Trophoblast cell (in vitro differentiated cells and primary cell): ENCODE results near the gene AIFM2.

Source experiments
- DNase-seq, 2 donors: peaks; one replicate each; pipeline ENCODE4 v3.0.0-alpha.2; 2016
- H2AFZ ChIP-seq: 2 replicates; pipeline ENCODE4 v1.6.1; 2013; ENCODE audit warnings: low read length, moderate library complexity, mild to moderate bottlenecking; ENCODE audit not compliant: insufficient read depth, poor library complexity
- H2AK5ac ChIP-seq: 2 replicates; pipeline ENCODE4 v1.6.1; 2013; ENCODE audit warnings: mild to moderate bottlenecking, low read length
- H2BK120ac ChIP-seq: 2 replicates; pipeline ENCODE4 v1.6.1; 2013; ENCODE audit warnings: low read length, mild to moderate bottlenecking, moderate library complexity; ENCODE audit not compliant: insufficient read depth, poor library complexity
- H2BK12ac ChIP-seq: 2 replicates; pipeline ENCODE4 v1.6.1; 2013; ENCODE audit warnings: mild to moderate bottlenecking, low read length, moderate library complexity
- H2BK5ac ChIP-seq: 2 replicates; pipeline ENCODE4 v1.6.1; 2013; ENCODE audit warnings: low read length, low read depth, moderate library complexity, mild to moderate bottlenecking; ENCODE audit not compliant: poor library complexity
- H3K14ac ChIP-seq: 2 replicates; pipeline ENCODE4 v1.6.1; 2013; ENCODE audit warnings: mild to moderate bottlenecking, low read length
- H3K18ac ChIP-seq: 2 replicates; pipeline ENCODE4 v1.6.1; 2013; ENCODE audit warnings: mild to moderate bottlenecking, low read length
- H3K23ac ChIP-seq: 2 replicates; pipeline ENCODE4 v1.6.1; 2013; ENCODE audit warnings: low read length
- H3K27ac ChIP-seq: 2 replicates; pipeline ENCODE4 v1.5.1; 2013; ENCODE audit warnings: low read depth, mild to moderate bottlenecking, inconsistent platforms, low read length, moderate library complexity
- H3K27me3 ChIP-seq: 2 replicates; pipeline ENCODE4 v1.6.1; 2013; ENCODE audit warnings: inconsistent platforms, mild to moderate bottlenecking, low read length, moderate library complexity; ENCODE audit not compliant: insufficient read depth
- H3K36me3 ChIP-seq, 2 experiments: 1 replicate in 1 of 2; 2 replicates in 1 of 2; pipeline ENCODE4 v1.6.1; 2013; ENCODE audit warnings: low read length in 2 of 2, mild to moderate bottlenecking in 2 of 2, moderate library complexity in 1 of 2; ENCODE audit not compliant: insufficient read depth in 2 of 2, control insufficient read depth in 1 of 2
- H3K4ac ChIP-seq: 2 replicates; pipeline ENCODE4 v1.6.1; 2013; ENCODE audit warnings: low read depth, mild to moderate bottlenecking, low read length, moderate library complexity
- H3K4me1 ChIP-seq, 2 experiments: 1 replicate in 1 of 2; 2 replicates in 1 of 2; pipeline ENCODE4 v1.6.1; 2013; ENCODE audit warnings: low read length in 2 of 2, mild to moderate bottlenecking in 2 of 2, moderate library complexity in 1 of 2; ENCODE audit not compliant: insufficient read depth in 2 of 2, control insufficient read depth in 1 of 2
- H3K4me2 ChIP-seq: 2 replicates; pipeline ENCODE4 v1.6.1; 2013; ENCODE audit warnings: inconsistent platforms, mild to moderate bottlenecking, low read length, moderate library complexity
- H3K4me3 ChIP-seq: 2 replicates; pipeline ENCODE4 v1.5.1; 2013; ENCODE audit warnings: mild to moderate bottlenecking, low read depth, low read length, inconsistent platforms
- H3K79me1 ChIP-seq: one replicate; pipeline ENCODE4 v1.6.1; 2013; ENCODE audit warnings: low read length
- H3K79me2 ChIP-seq: 2 replicates; pipeline ENCODE4 v1.6.1; 2013; ENCODE audit warnings: low read length, mild to moderate bottlenecking; ENCODE audit not compliant: control insufficient read depth, insufficient read depth, poor library complexity
- H3K9ac ChIP-seq: 2 replicates; pipeline ENCODE4 v1.6.1; 2013; ENCODE audit warnings: mild to moderate bottlenecking, low read length
- H3K9me3 ChIP-seq: 2 replicates; pipeline ENCODE4 v1.6.1; 2013; ENCODE audit warnings: low read depth, mild to moderate bottlenecking, control low read depth, inconsistent platforms, low read length; ENCODE audit not compliant: insufficient read depth
- H4K12ac ChIP-seq: 2 replicates; pipeline ENCODE4 v1.6.1; 2013; ENCODE audit warnings: low read depth, mild to moderate bottlenecking, low read length, moderate library complexity
- H4K8ac ChIP-seq: 2 replicates; pipeline ENCODE4 v1.6.1; 2013; ENCODE audit warnings: low read depth, mild to moderate bottlenecking, low read length, moderate library complexity
- H4K91ac ChIP-seq: one replicate; pipeline ENCODE4 v1.6.1; 2013; ENCODE audit warnings: low read depth, mild to moderate bottlenecking, low read length, moderate library complexity
- WGBS: extraction: QIAGEN DNeasy Blood & Tissue Kit; methylation state at CpG from one replicate; pipeline ENCODE4 v1.1.7; 2013; ENCODE audit warnings: missing lambda C conversion rate; ENCODE audit not compliant: insufficient read length, insufficient coverage; ENCODE audit errors: extremely low coverage; 5-methylcytosine and 5-hydroxymethylcytosine counted together

Gene AIFM2

DNA sequence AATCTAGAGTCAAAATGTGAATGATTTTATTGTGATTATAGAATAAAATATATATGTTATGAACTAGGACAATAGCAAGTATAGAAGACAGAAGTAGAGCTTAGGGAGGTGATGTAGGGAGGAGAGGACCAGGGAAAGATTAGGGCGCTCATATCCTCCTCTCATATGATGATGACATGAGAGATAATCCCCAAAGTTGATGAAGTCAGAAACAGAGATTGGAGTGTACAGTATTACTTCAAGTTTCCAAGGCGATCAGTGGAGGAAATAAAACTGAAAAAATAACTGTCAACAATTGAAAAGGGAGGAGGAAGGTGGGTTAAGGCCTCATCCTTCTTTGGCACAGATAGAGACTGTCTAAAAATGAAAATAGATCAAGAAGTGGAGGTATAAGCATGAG lies 65.0 kb downstream of the AIFM2 start:
- no peak for DNase-seq
- Histone ChIP-seq H2BK12ac (no peak overlapping the region), H2BK5ac (no peak overlapping the region), H3K36me3 (no peaks in the 10 kb centered on the region), H3K9ac (no peak overlapping the region), H3K4ac (no peak overlapping the region), H4K12ac (no peak overlapping the region), H3K9me3 (peaks cover 2% of the 10 kb centered on the region), H4K91ac (no peak overlapping the region), H2AFZ (no peak overlapping the region), H3K79me2 (no peaks in the 10 kb centered on the region), H3K14ac (no peak overlapping the region), H3K27ac (no peak overlapping the region), H3K4me3 (no peak overlapping the region), H3K27me3 (no peaks in the 10 kb centered on the region), H3K4me1 (no peaks in the 10 kb centered on the region), H4K8ac (no peak overlapping the region), H3K4me2 (no peak overlapping the region), H3K79me1 (no peaks in the 10 kb centered on the region), H3K18ac (no peak overlapping the region), H2BK120ac (no peak overlapping the region), H3K23ac (no peak overlapping the region), H2AK5ac (no peak overlapping the region)
- no CpG with 5 or more reads among the region's 2 CpGs for WGBS

DNA sequence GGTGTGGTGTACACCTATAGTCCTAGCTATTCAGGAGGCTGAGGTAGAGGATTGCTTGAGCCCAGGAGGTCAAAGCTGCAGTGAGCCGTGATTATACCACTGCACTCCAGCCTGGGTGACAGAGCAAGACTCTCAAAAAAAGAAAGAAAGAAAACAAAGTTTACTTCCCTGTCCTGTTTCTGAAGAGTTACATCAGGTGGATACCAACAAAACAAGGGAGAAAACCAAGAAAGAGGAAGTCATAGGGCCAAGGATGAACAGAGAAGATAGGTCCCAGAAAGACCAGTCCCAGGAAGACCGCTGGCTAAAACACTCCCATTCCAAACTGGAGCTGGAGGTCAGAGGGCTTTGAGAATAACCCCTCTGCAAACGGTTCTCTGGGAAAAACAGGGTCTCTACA lies 66.4 kb downstream of the AIFM2 start:
- Histone ChIP-seq H3K79me1 (no peaks in the 10 kb centered on the region), H3K9ac (no peak overlapping the region), H3K9me3 (peaks cover 2% of the 10 kb centered on the region), H3K79me2 (no peaks in the 10 kb centered on the region), H3K14ac (no peak overlapping the region), H3K36me3 (no peaks in the 10 kb centered on the region), H2BK120ac (no peak overlapping the region), H3K4me1 (no peaks in the 10 kb centered on the region), H2BK12ac (no peak overlapping the region), H3K27ac (no peak overlapping the region), H3K4me3 (no peak overlapping the region), H4K8ac (no peak overlapping the region), H4K91ac (no peak overlapping the region), H3K27me3 (no peaks in the 10 kb centered on the region), H2AK5ac (no peak overlapping the region), H2BK5ac (no peak overlapping the region), H2AFZ (no peak overlapping the region), H3K4ac (no peak overlapping the region), H3K18ac (no peak overlapping the region), H3K23ac (no peak overlapping the region), H4K12ac (no peak overlapping the region), H3K4me2 (no peak overlapping the region)
- no CpG with 5 or more reads among the region's 3 CpGs for WGBS
- DNase-seq: no peak

DNA sequence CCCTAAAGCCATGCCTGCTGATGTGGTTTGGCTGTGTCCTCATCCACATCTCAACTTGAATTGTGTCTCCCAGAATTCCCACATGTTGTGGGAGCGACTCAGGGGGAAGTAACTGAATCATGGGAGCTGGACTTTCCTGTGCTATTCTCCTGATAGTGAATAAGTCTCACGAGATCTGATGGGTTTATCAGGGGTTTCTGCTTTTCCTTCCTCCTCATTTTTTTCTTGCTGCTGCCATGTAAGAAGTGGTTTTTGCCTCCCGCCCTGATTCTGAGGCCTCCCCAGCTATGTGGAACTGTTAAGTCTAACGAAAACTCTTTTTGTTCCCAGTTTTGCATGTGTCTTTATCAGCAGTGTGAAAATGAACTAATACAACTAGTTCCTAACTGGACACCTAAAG lies 68.1 kb downstream of the AIFM2 start:
- H3K18ac ChIP-seq: no peak overlapping the region
- H3K27me3 ChIP-seq: no peaks in the 10 kb centered on the region
- H3K4ac ChIP-seq: no peak overlapping the region
- no peak overlapping the region for H3K4me2 ChIP-seq
- no peak overlapping the region for H3K27ac ChIP-seq
- no CpG with 5 or more reads among the region's 4 CpGs for WGBS
- no peak overlapping the region for H2BK120ac ChIP-seq
- no peaks in the 10 kb centered on the region for H3K79me1 ChIP-seq
- peaks cover 2% of the 10 kb centered on the region for H3K9me3 ChIP-seq
- no peak overlapping the region for H3K23ac ChIP-seq
- H3K9ac ChIP-seq: no peak overlapping the region
- no peak overlapping the region for H2AFZ ChIP-seq
- H2AK5ac ChIP-seq: no peak overlapping the region
- H3K4me1 ChIP-seq: no peaks in the 10 kb centered on the region
- no peak overlapping the region for H2BK12ac ChIP-seq
- no peak overlapping the region for H2BK5ac ChIP-seq
- no peaks in the 10 kb centered on the region for H3K79me2 ChIP-seq
- no peak overlapping the region for H4K91ac ChIP-seq
- no peak overlapping the region for H3K4me3 ChIP-seq
- H4K12ac ChIP-seq: no peak overlapping the region
- no peaks in the 10 kb centered on the region for H3K36me3 ChIP-seq
- no peak overlapping the region for H3K14ac ChIP-seq
- DNase-seq: no peak
- no peak overlapping the region for H4K8ac ChIP-seq

DNA sequence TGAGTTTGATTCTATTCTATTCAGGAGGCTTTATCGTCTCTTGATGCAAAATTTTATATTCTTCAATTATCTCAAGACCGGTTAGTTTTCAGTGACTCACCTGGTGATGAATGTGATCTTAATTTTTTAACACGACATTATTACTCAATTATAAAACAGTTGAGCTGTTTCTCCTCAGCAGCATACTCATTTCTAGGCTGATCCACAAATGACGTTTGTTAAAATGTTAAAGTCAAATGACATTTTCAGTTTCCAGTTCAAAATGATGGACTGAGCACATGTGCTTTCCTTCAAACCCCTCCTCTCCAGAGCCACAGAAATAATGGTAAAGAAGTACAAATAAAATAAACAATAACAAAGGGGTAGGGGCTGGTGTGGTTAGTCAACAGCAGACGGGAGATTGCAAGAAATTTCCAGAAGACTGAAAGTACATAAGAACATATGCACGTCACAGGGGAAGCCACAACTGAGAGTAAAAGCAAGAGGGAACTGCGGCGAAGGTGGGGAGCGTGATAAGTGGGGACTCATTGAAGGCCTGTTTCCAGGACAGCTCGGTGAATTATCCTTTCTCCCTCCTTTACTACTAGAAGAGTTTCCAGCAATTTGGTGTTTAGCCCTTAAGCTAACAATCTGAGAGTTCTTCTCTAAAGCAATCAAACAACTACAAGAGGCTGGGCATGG lies 69.1 kb downstream of the AIFM2 start:
- Histone ChIP-seq H3K4me1 (no peaks in the 10 kb centered on the region), H3K36me3 (no peaks in the 10 kb centered on the region), H3K79me1 (no peaks in the 10 kb centered on the region), H2BK120ac (no peak overlapping the region), H3K9me3 (peaks cover 2% of the 10 kb centered on the region), H2BK5ac (no peak overlapping the region), H3K27ac (no peak overlapping the region), H3K4me2 (no peak overlapping the region), H2AFZ (no peak overlapping the region), H3K14ac (no peak overlapping the region), H3K27me3 (no peaks in the 10 kb centered on the region), H3K79me2 (no peaks in the 10 kb centered on the region), H3K4me3 (no peak overlapping the region), H2BK12ac (no peak overlapping the region), H3K18ac (no peak overlapping the region), H3K9ac (no peak overlapping the region), H4K91ac (no peak overlapping the region), H4K12ac (no peak overlapping the region), H3K4ac (no peak overlapping the region), H3K23ac (no peak overlapping the region), H4K8ac (no peak overlapping the region), H2AK5ac (no peak overlapping the region)
- DNase-seq: no peak
- no CpG with 5 or more reads among the region's 10 CpGs for WGBS
